AG10803 (cell line): ENCODE results near the gene FYN.

Source experiments
- DNase-seq: peaks from one replicate; pipeline ENCODE4 v3.0.0; 2010; ENCODE audit warnings: low read depth
- H3K4me3 ChIP-seq: 2 replicates; pipeline ENCODE4 v1.5.1; 2011; ENCODE audit warnings: mild to moderate bottlenecking, low read length, control low read depth
- TF ChIP-seq, protein P1 (sequence below): conservative IDR thresholded peaks from 2 replicates; pipeline ENCODE4 v1.5.1; 2011; ENCODE audit warnings: mild to moderate bottlenecking, low read length, control low read depth, inconsistent platforms

FYN gene

DNA sequence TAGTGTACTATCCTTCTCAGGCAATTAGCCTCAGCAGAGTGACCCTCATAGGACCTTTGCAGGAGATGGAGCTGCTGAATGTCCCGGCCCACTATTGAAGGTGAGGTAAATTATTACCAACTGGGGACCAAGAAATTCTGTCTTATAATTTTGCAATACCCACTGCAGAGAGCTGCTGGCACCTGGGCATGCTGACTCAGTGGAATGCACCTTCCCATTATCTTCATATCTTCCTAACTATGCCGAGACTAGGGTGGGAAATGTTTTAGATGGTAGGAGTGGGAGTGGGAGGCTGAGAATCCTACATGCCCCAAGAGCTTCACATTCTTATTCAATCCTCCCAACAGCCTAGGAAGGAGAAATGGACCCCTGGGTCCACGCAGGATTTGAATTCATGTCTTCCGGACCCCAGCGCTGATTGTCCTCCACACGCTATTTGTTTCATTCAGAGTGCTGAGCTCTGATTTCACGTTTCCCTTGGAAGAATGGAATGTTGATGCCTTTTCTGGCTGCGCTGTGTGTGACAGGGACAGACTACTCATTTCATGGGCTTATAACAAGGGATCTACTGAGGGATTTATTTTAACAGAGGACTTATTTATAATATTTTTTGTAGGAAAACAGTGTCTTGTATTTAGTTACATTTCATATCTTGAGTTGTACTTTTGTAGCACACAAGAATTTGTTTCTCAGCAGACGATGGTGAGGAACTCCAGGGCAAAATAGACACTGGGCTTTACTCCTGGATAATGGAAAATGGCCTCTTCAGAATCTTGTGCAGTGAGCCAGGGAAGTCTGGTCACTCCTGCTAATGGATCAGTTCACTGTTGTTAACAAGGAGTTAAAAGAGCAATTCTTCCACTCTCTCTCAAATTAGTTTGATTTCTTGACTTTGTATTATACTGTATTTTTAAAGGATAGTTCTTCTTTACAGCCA lies 66.4 kb downstream of the FYN start:
- no peak for DNase-seq
- no peak overlapping the region for H3K4me3 ChIP-seq
- TF ChIP-seq, protein P1, sequence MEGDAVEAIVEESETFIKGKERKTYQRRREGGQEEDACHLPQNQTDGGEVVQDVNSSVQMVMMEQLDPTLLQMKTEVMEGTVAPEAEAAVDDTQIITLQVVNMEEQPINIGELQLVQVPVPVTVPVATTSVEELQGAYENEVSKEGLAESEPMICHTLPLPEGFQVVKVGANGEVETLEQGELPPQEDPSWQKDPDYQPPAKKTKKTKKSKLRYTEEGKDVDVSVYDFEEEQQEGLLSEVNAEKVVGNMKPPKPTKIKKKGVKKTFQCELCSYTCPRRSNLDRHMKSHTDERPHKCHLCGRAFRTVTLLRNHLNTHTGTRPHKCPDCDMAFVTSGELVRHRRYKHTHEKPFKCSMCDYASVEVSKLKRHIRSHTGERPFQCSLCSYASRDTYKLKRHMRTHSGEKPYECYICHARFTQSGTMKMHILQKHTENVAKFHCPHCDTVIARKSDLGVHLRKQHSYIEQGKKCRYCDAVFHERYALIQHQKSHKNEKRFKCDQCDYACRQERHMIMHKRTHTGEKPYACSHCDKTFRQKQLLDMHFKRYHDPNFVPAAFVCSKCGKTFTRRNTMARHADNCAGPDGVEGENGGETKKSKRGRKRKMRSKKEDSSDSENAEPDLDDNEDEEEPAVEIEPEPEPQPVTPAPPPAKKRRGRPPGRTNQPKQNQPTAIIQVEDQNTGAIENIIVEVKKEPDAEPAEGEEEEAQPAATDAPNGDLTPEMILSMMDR, result no peak

DNA sequence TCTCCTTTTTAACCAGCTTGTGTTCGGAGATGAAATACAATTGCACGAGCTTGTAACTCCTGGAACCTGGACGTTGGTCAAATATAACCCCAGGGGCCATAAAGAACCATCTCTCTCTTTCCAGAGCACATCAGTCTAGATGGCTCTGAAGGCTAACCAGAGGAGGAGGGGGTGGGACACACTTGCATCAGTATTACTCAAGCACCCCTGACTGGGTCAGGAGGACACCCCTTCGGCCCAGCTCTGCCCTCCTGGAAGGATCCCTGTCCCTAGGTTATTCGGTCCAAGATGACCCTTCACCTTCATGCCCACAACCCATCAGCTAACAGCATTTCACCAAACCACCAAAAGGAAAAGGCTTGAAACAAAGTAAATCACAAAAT lies 67.1 kb downstream of the FYN start:
- no peak overlapping the region for H3K4me3 ChIP-seq
- TF ChIP-seq, protein P1, result no peak
- no peak for DNase-seq

- peak; percentile 50 for DNase-seq
- TF ChIP-seq, protein P1, result no peak
- no peak overlapping the region for H3K4me3 ChIP-seq
These were observed 67.6 kb downstream of the FYN start for GRCh38 chr6:111805511-111806164.

GRCh38 chr6:111804627-111805235 lies 68.5 kb downstream of the FYN start:
- H3K4me3 ChIP-seq, result no peak overlapping the region
- peak; percentile 81 for DNase-seq
- TF ChIP-seq, protein P1, result peak; percentile 42

DNA sequence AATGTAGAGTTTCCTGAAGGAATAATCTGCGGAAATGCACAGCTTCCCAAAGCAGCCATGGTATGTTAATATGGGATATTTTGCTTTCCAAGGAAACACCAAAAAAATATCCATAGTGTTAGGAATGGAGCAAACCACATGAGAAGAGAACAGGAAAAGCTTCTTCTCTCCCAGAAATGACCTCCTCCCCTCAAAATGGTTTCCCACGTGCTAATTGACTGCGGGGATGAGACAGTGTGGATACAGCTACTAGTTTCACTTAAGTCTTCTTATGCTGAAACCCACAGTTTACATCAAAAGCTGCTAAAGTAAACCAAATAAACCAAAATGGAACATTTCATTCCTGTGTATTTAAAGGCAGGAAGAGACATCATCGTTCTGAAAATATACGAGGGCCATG lies 69.4 kb downstream of the FYN start:
- no peak for DNase-seq
- TF ChIP-seq, protein P1, result no peak
- no peak overlapping the region for H3K4me3 ChIP-seq

DNA sequence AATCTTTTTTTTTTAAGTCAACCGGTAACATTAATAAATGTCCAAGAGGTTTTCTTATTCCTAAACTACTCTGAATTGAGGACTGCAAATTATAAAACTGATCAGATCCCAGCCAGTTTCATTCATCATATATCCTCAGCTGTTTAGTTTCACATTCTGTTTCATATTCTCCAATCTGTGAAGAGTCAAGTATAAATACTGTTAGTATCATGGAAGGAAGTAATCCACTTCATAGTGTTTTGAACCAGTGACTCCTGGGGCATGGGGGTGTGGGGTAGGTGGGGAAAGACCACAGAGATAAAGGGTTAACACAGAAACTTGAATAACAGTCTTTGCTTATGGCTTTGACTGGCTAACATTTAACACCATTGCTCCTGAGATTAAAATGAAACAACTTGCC lies 69.9 kb downstream of the FYN start:
- TF ChIP-seq, protein P1, result no peak
- no peak for DNase-seq
- H3K4me3 ChIP-seq, result no peak overlapping the region
